ENCODE data around the gene CX3CL1.
"Not testable (repeated sequence)": the region's sequence is repeated elsewhere in the genome, so short reads cannot be mapped to it uniquely, and the experiment has no call there.

Gene CX3CL1

GRCh38 chr16:57357330-57358085 lies 14.8 kb upstream of the CX3CL1 start:
- DNase-seq (ENCODE audit: low read depth in 2 of 2): no peak

GRCh38 chr16:57358086-57358420 lies 14.2 kb upstream of the CX3CL1 start:
- no peak for DNase-seq (ENCODE audit: low read depth in 2 of 2)

GRCh38 chr16:57358527-57359095 lies 13.7 kb upstream of the CX3CL1 start, which contains the start of gene CCL22:
Gene CCL22, plus strand, starts transcription at chr16:57358783. Its CDS starts 34 bp downstream, at chr16:57358817.
- DNase-seq (ENCODE audit: low read depth in 2 of 2): no peak

- no peak for DNase-seq (ENCODE audit: low read depth in 2 of 2)
These were observed 11.9 kb upstream of the CX3CL1 start for GRCh38 chr16:57360321-57360935.

- no peak for DNase-seq (ENCODE audit: low read depth in 2 of 2)
These were observed 10.9 kb upstream of the CX3CL1 start for GRCh38 chr16:57361404-57361803.

GRCh38 chr16:57364143-57364542 lies 8.1 kb upstream of the CX3CL1 start:
- DNase-seq (ENCODE audit: low read depth in 2 of 2): no peak

GRCh38 chr16:57366544-57367040 lies 5.7 kb upstream of the CX3CL1 start:
- DNase-seq (ENCODE audit: low read depth in 2 of 2): no peak

GRCh38 chr16:57367116-57367752 lies 5.1 kb upstream of the CX3CL1 start:
- DNase-seq (ENCODE audit: low read depth in 2 of 2): no peak

GRCh38 chr16:57371494-57372371 lies 557 bp upstream of the CX3CL1 start:
- DNase-seq (ENCODE audit: low read depth in 2 of 2): no peak

- DNase-seq (ENCODE audit: low read depth in 2 of 2): no peak
These were observed 1.0 kb downstream of the CX3CL1 start for GRCh38 chr16:57373117-57373947.

GRCh38 chr16:57374067-57374534 lies 1.8 kb downstream of the CX3CL1 start:
- no peak for DNase-seq (ENCODE audit: low read depth in 2 of 2)

GRCh38 chr16:57374925-57375465 lies 2.7 kb downstream of the CX3CL1 start:
- DNase-seq (ENCODE audit: low read depth in 2 of 2): not testable (repeated sequence)

- no peak for DNase-seq (ENCODE audit: low read depth in 2 of 2)
These were observed 4.1 kb downstream of the CX3CL1 start for GRCh38 chr16:57376313-57376818.

GRCh38 chr16:57377080-57377841 lies 5.0 kb downstream of the CX3CL1 start:
- DNase-seq (ENCODE audit: low read depth in 2 of 2): no peak

- DNase-seq (ENCODE audit: low read depth in 2 of 2): no peak
These were observed 7.3 kb downstream of the CX3CL1 start for GRCh38 chr16:57379579-57379978.

- DNase-seq (ENCODE audit: low read depth in 2 of 2): no peak
These were observed 8.6 kb downstream of the CX3CL1 start for GRCh38 chr16:57380671-57381462.

- no peak for DNase-seq (ENCODE audit: low read depth in 2 of 2)
These were observed 9.7 kb downstream of the CX3CL1 start for GRCh38 chr16:57381791-57382534.
